Measurements from ENCODE around the gene STARD5. TPM values are rescaled to one million over a fixed set of nuclear protein-coding genes. Genes with fewer than 3 reads are reported as not detected.

The STARD5 gene
- total RNA-seq, 1 experiment from 2014 or later: 1.0 TPM

DNA sequence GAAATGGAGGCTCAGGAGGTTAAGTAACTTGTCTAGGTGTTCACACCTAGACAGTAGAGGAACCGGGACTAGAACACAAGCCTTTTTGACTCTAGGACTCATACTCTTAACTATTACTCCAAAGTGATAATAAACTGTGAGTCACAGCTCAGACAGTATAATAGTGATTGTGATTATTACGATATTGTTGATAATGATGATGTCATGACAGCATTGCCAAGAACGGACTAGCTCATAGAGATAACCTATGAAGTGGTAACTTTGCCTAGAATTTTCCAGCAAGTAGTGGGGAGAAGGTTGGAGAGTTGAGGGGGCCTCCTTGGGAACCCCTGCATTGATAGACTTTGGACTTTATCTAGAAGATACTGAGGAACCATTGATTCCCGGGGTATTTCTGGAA, 34.0 kb downstream of the STARD5 start:
- no peaks in the 10 kb centered on the region for H3K27me3 ChIP-seq (replicated peaks; ENCODE audit: control insufficient read depth, insufficient read depth, low read length)
- H3K4me1 ChIP-seq: no peaks in the 10 kb centered on the region
- H3K36me3 ChIP-seq (ENCODE audit: control insufficient read depth, insufficient read depth, low read length): no peaks in the 10 kb centered on the region
- POLR2A ChIA-PET: no interaction called here
- CTCF ChIA-PET: no interaction called here
- no peak for DNase-seq
- Mint-ChIP-seq H3K27me3 (ENCODE audit: insufficient read depth, unreplicated experiment) (peaks cover 21% of the 10 kb centered on the region), H3K36me3 (ENCODE audit: insufficient read depth, unreplicated experiment) (no peaks in the 10 kb centered on the region), H3K27ac (ENCODE audit: unreplicated experiment) (no peak overlapping the region), H3K4me3 (ENCODE audit: unreplicated experiment) (no peak overlapping the region), H3K9me3 (ENCODE audit: unreplicated experiment) (no peaks in the 10 kb centered on the region), H3K4me1 (ENCODE audit: low read depth, unreplicated experiment) (no peaks in the 10 kb centered on the region)
- no peaks in the 10 kb centered on the region for H3K9me3 ChIP-seq
- intact Hi-C loops (cut with micrococcal nuclease; ENCODE audit: unreplicated experiment): no loop called here
- TF ChIP-seq CTCF (IDR thresholded peaks at IDR 0.05; ENCODE audit: insufficient read depth in 1 of 2, low read depth in 1 of 2, low read length in 1 of 2, severe bottlenecking in 1 of 2, unreplicated experiment in 1 of 2): no peak
- H3K4me3 ChIP-seq (ENCODE audit: low read depth, low read length): no peak overlapping the region
- BruUV-seq (replicated peaks): no TSS peak

GRCh38 chr15:81288616-81289015, 35.3 kb downstream of the STARD5 start:
- H3K36me3 ChIP-seq (ENCODE audit: control insufficient read depth, insufficient read depth, low read length): no peaks in the 10 kb centered on the region
- Mint-ChIP-seq H3K4me1 (ENCODE audit: low read depth, unreplicated experiment) (no peaks in the 10 kb centered on the region), H3K9me3 (ENCODE audit: unreplicated experiment) (no peaks in the 10 kb centered on the region), H3K4me3 (ENCODE audit: unreplicated experiment) (no peak overlapping the region), H3K27me3 (ENCODE audit: insufficient read depth, unreplicated experiment) (peaks cover 19% of the 10 kb centered on the region), H3K27ac (ENCODE audit: unreplicated experiment) (no peak overlapping the region), H3K36me3 (ENCODE audit: insufficient read depth, unreplicated experiment) (no peaks in the 10 kb centered on the region)
- no peak overlapping the region for H3K4me3 ChIP-seq (ENCODE audit: low read depth, low read length)
- no peak for DNase-seq
- no peaks in the 10 kb centered on the region for H3K9me3 ChIP-seq
- BruUV-seq (replicated peaks): no TSS peak
- intact Hi-C loops (cut with micrococcal nuclease; ENCODE audit: unreplicated experiment): no loop called here
- CTCF ChIA-PET: no interaction called here
- H3K27me3 ChIP-seq (replicated peaks; ENCODE audit: control insufficient read depth, insufficient read depth, low read length): no peaks in the 10 kb centered on the region
- no peak for TF ChIP-seq CTCF (IDR thresholded peaks at IDR 0.05; ENCODE audit: insufficient read depth in 1 of 2, low read depth in 1 of 2, low read length in 1 of 2, severe bottlenecking in 1 of 2, unreplicated experiment in 1 of 2)
- POLR2A ChIA-PET: no interaction called here
- H3K4me1 ChIP-seq: no peaks in the 10 kb centered on the region

GRCh38 chr15:81288040-81288439, 35.9 kb downstream of the STARD5 start:
- no TSS peak for BruUV-seq (replicated peaks)
- no peak for TF ChIP-seq CTCF (IDR thresholded peaks at IDR 0.05; ENCODE audit: insufficient read depth in 1 of 2, low read depth in 1 of 2, low read length in 1 of 2, severe bottlenecking in 1 of 2, unreplicated experiment in 1 of 2)
- H3K4me3 ChIP-seq (ENCODE audit: low read depth, low read length): no peak overlapping the region

More at GRCh38 chr15:81288040-81288439, 35.9 kb downstream of the STARD5 start:
- H3K36me3 ChIP-seq (ENCODE audit: control insufficient read depth, insufficient read depth, low read length): no peaks in the 10 kb centered on the region
- Mint-ChIP-seq H3K27ac (ENCODE audit: unreplicated experiment) (no peak overlapping the region), H3K4me1 (ENCODE audit: low read depth, unreplicated experiment) (no peaks in the 10 kb centered on the region), H3K4me3 (ENCODE audit: unreplicated experiment) (no peak overlapping the region), H3K9me3 (ENCODE audit: unreplicated experiment) (no peaks in the 10 kb centered on the region), H3K36me3 (ENCODE audit: insufficient read depth, unreplicated experiment) (no peaks in the 10 kb centered on the region), H3K27me3 (ENCODE audit: insufficient read depth, unreplicated experiment) (peaks cover 19% of the 10 kb centered on the region)
- no peaks in the 10 kb centered on the region for H3K27me3 ChIP-seq (replicated peaks; ENCODE audit: control insufficient read depth, insufficient read depth, low read length)
- H3K9me3 ChIP-seq: no peaks in the 10 kb centered on the region
- POLR2A ChIA-PET: no interaction called here
- CTCF ChIA-PET: no interaction called here
- intact Hi-C loops (cut with micrococcal nuclease; ENCODE audit: unreplicated experiment): no loop called here
- no peak for DNase-seq
- no peaks in the 10 kb centered on the region for H3K4me1 ChIP-seq

Measured in Caco-2 (cell line).